SK-N-MC (cell line): ENCODE data around the gene PCNX3.

Experiments used
- EZH2 ChIP-seq: fragments of 200-600 bp; sonication (generic); IDR thresholded peaks from one replicate; pipeline ENCODE4 v1.6.1; 2017; ENCODE audit warnings: antibody characterized with exemption
- POLR2AphosphoS5 ChIP-seq: IDR thresholded peaks from 2 replicates; pipeline ENCODE4 v1.6.1; 2012; ENCODE audit warnings: mild to moderate bottlenecking, low read depth, low read length, borderline replicate concordance

GRCh38 chr11:65672982-65673381 is 57.4 kb downstream of the PCNX3 start:
- TF ChIP-seq POLR2AphosphoS5 (no peak), EZH2 (no peak)
